GM12878 (cell line): ENCODE measurements around the gene FPGS. TPM values are rescaled to one million over a fixed set of nuclear protein-coding genes. Genes with fewer than 3 reads are reported as not detected.

Experiments
- ATF2 ChIP-seq: IDR thresholded peaks from 2 replicates; pipeline ENCODE4 v1.6.1; 2012; ENCODE audit warnings: low read length, inconsistent platforms
- ATF7 ChIP-seq: fragments of 450-650 bp; IDR thresholded peaks from 2 replicates; pipeline ENCODE4 v1.6.1; 2016; ENCODE audit warnings: low read depth, mild to moderate bottlenecking
- BCLAF1 ChIP-seq: fragments of 450-650 bp; IDR thresholded peaks from 2 replicates; pipeline ENCODE4 v1.6.1; 2017; ENCODE audit warnings: antibody characterized with exemption, mild to moderate bottlenecking, moderate library complexity
- DPF2 ChIP-seq: fragments of 450-650 bp; IDR thresholded peaks from 2 replicates; pipeline ENCODE4 v1.6.1; 2017; ENCODE audit warnings: mild to moderate bottlenecking
- FOXK2 ChIP-seq: fragments of 450-650 bp; IDR thresholded peaks from 2 replicates; pipeline ENCODE4 v1.6.1; 2017; ENCODE audit warnings: mild to moderate bottlenecking, moderate library complexity
- IKZF1 ChIP-seq: fragments of 450-650 bp; conservative IDR thresholded peaks from 2 replicates; pipeline ENCODE4 v1.6.1; 2017; ENCODE audit warnings: antibody characterized with exemption, mild to moderate bottlenecking
- IRF3 ChIP-seq: fragments of 450-650 bp; IDR thresholded peaks from 2 replicates; pipeline ENCODE4 v1.6.1; 2014; ENCODE audit warnings: mild to moderate bottlenecking
- JUNB ChIP-seq: IDR thresholded peaks from 2 replicates; pipeline ENCODE4 v1.6.1; 2016; ENCODE audit warnings: antibody characterized with exemption, mild to moderate bottlenecking
- NFXL1 ChIP-seq: fragments of 450-650 bp; IDR thresholded peaks from 2 replicates; pipeline ENCODE4 v1.6.1; 2017; ENCODE audit warnings: antibody characterized with exemption, mild to moderate bottlenecking, borderline replicate concordance
- NR2F1 ChIP-seq: fragments of 450-650 bp; conservative IDR thresholded peaks from 2 replicates; pipeline ENCODE4 v1.6.1; 2017; ENCODE audit warnings: mild to moderate bottlenecking
- POLR2A ChIP-seq: IDR thresholded peaks from 2 replicates; pipeline ENCODE4 v1.6.1; 2011; ENCODE audit warnings: low read depth, mild to moderate bottlenecking, low read length
- POU2F2 ChIP-seq: IDR thresholded peaks from 3 replicates; pipeline ENCODE4 v1.6.1; 2011; ENCODE audit warnings: low read depth, mild to moderate bottlenecking, low read length, borderline replicate concordance
- RBBP5 ChIP-seq: fragments of 200-600 bp; sonication (generic); conservative IDR thresholded peaks from 2 replicates; pipeline ENCODE4 v1.6.1; 2016
- SKIL ChIP-seq: fragments of 450-650 bp; IDR thresholded peaks from 2 replicates; pipeline ENCODE4 v1.6.1; 2017; ENCODE audit warnings: mild to moderate bottlenecking, low read depth, inconsistent platforms; ENCODE audit not compliant: poor library complexity, severe bottlenecking
- STAT3 ChIP-seq: IDR thresholded peaks from 2 replicates; pipeline ENCODE4 v1.6.1; 2011; ENCODE audit warnings: low read depth, low read length, improper control_type of control experiment
- YBX1 ChIP-seq: fragments of 450-650 bp; IDR thresholded peaks from 2 replicates; pipeline ENCODE4 v1.6.1; 2016; ENCODE audit warnings: antibody characterized with exemption
- ZBED1 ChIP-seq: IDR thresholded peaks from 2 replicates; pipeline ENCODE4 v1.6.1; 2016; ENCODE audit warnings: borderline replicate concordance
- ZBTB40 ChIP-seq: fragments of 450-650 bp; IDR thresholded peaks from 2 replicates; pipeline ENCODE4 v1.6.1; 2016; ENCODE audit warnings: mild to moderate bottlenecking, moderate library complexity, borderline replicate concordance
- ZNF217 ChIP-seq: fragments of 450-650 bp; IDR thresholded peaks from 2 replicates; pipeline ENCODE4 v1.6.1; 2017; ENCODE audit warnings: antibody characterized with exemption, mild to moderate bottlenecking
- ZNF622 ChIP-seq: fragments of 450-650 bp; IDR thresholded peaks from 2 replicates; pipeline ENCODE4 v1.6.1; 2017; ENCODE audit warnings: mild to moderate bottlenecking, inconsistent platforms
- polyA plus RNA-seq, 11 experiments: library from polyadenylated mRNA; depleted of rRNA in 4 of 11; unstranded in 6 of 11; stranded (reverse) in 5 of 11; fragments of >200 nt; fragmentation: Nextera tagmentation in 4 of 11; fragmentation: Illumina TruSeq in 1 of 11; extraction: Ambion mirVana in 4 of 11; extraction: Trizol in 1 of 11; gene quantifications; 1 replicate in 1 of 11; 2 replicates in 10 of 11; pipeline versions ENCODE4 v1.2.1 to v1.2.3, GENCODE V29; 2011 to 2016; ENCODE audit warnings: inconsistent platforms in 2 of 11, missing spikeins in 2 of 11, low read depth in 1 of 11
- total RNA-seq, 4 experiments: library from RNA; depleted of rRNA in 3 of 4; stranded (reverse); fragments of >200 nt in 3 of 4; fragmentation: Illumina TruSeq in 1 of 4; extraction: Trizol in 1 of 4; gene quantifications; 2 replicates each; pipeline versions ENCODE4 v1.2.1 to v1.2.3, GENCODE V29; 2013 to 2021

FPGS gene
- total and polyA plus RNA-seq, 10 of the 15 experiments (the other 5 are each of a cell fraction or from before 2014, with no cell fraction given), result 1.2 to 127 (median 80.4) TPM

- TF ChIP-seq IKZF1 (peak; percentile 94), ZNF622 (no peak), JUNB (no peak), BCLAF1 (no peak), STAT3 (no peak), YBX1 (no peak), POU2F2 (no peak), ZNF217 (no peak; the same call in 1 of the 2 replicates), FOXK2 (no peak), ATF2 (no peak), NFXL1 (0 out of 2 replicates have a peak, but pooled peaks have one; percentile 32), ATF7 (peak; percentile 4; the same call in 1 of the 2 replicates), DPF2 (peak; percentile 50; the same call in 1 of the 2 replicates), POLR2A (peak; percentile 44), RBBP5 (no peak), NR2F1 (0 out of 2 replicates have a peak, but pooled peaks have one; percentile 46), SKIL (no peak), ZBED1 (no peak), ZBTB40 (no peak), IRF3 (no peak)
Measured at GRCh38 chr9:127785023-127785932, 17.4 kb upstream of the FPGS start (continued).
